HG03175 (cell line): ENCODE data around the gene ST7L.
"Not testable (repeated sequence)": the region's sequence is repeated elsewhere in the genome, so short reads cannot be mapped to it uniquely, and the experiment has no call there.

Source experiments
- ATAC-seq: cut with Tn5 transposase; IDR thresholded peaks from one replicate; pipeline ENCODE4 v1.9.1; 2021; ENCODE audit warnings: mild to moderate bottlenecking, moderate library complexity; ENCODE audit not compliant: unreplicated experiment

The ST7L gene

GRCh38 chr1:112501810-112502641, 116.9 kb downstream of the ST7L start:
- ATAC-seq, result no peak

- ATAC-seq, result no peak
Observed at GRCh38 chr1:112496290-112496689, 122.7 kb downstream of the ST7L start.

- no peak for ATAC-seq
Observed at GRCh38 chr1:112493351-112493750, 125.6 kb downstream of the ST7L start.

- ATAC-seq, result no peak
Observed at GRCh38 chr1:112492076-112492475, 126.9 kb downstream of the ST7L start.

GRCh38 chr1:112488141-112488540, 130.8 kb downstream of the ST7L start:
- no peak for ATAC-seq

GRCh38 chr1:112487686-112488085, 131.3 kb downstream of the ST7L start:
- ATAC-seq, result not testable (repeated sequence)

- ATAC-seq, result not testable (repeated sequence)
Observed at GRCh38 chr1:112486063-112486462, 132.9 kb downstream of the ST7L start.

- no peak for ATAC-seq
Observed at GRCh38 chr1:112478314-112478713, 140.6 kb downstream of the ST7L start.

- ATAC-seq, result no peak
Observed at GRCh38 chr1:112477550-112477949, 141.4 kb downstream of the ST7L start.
